Measurements from ENCODE around the gene PCSK5. TPM values are rescaled to one million over a fixed set of nuclear protein-coding genes. Genes with fewer than 3 reads are reported as not detected.

The PCSK5 gene
- total RNA-seq (1 to 10 TPM; 4.9 to 7.6 (median 5.8) TPM), polyA plus RNA-seq (2.6 TPM)
- long read RNA-seq, donor 1, full-length matches to known transcripts: 6 of 14 reads
- long read RNA-seq, donor 1, partial matches to known transcripts: 0 of 14 reads
- long read RNA-seq, donor 1, other reads (novel, unspliced or antisense): 8 of 14 reads
- long read RNA-seq, donor 2, full-length matches to known transcripts: 5 of 6 reads
- long read RNA-seq, donor 2, partial matches to known transcripts: 0 of 6 reads
- long read RNA-seq, donor 2, other reads (novel, unspliced or antisense): 1 of 6 reads
- long read RNA-seq, donor 3, full-length matches to known transcripts: 23 of 35 reads
- long read RNA-seq, donor 3, partial matches to known transcripts: 4 of 35 reads
- long read RNA-seq, donor 3, other reads (novel, unspliced or antisense): 8 of 35 reads
- long read RNA-seq, donor 4, full-length matches to known transcripts: 7 of 8 reads
- long read RNA-seq, donor 4, partial matches to known transcripts: 0 of 8 reads
- long read RNA-seq, donor 4, other reads (novel, unspliced or antisense): 1 of 8 reads

DNA sequence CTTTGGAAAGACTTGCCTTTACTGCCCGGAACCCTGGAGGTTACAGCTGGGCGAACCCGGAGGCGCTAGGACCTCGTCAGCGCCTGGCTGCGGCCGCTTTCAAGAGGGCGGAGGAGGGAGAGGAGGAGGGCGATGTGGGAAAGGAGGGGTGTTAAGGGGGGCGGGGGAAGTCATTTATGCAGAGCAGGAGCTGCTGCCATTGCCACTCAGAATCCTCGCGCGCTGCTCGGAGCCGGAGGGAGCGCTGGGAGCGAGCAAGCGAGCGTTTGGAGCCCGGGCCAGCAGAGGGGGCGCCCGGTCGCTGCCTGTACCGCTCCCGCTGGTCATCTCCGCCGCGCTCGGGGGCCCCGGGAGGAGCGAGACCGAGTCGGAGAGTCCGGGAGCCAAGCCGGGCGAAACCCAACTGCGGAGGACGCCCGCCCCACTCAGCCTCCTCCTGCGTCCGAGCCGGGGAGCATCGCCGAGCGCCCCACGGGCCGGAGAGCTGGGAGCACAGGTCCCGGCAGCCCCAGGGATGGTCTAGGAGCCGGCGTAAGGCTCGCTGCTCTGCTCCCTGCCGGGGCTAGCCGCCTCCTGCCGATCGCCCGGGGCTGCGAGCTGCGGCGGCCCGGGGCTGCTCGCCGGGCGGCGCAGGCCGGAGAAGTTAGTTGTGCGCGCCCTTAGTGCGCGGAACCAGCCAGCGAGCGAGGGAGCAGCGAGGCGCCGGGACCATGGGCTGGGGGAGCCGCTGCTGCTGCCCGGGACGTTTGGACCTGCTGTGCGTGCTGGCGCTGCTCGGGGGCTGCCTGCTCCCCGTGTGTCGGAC, at the start of gene PCSK5:
TSS of gene PCSK5 (plus strand) at position 202 of the 805 bp plus-strand sequence. CDS start at position 711, 509 bp downstream.
- intact Hi-C loops (cut with DNase I): loop anchor here in 2 of 4 donors (10.0 kb wide), 3 partner anchors 154 to 414 kb away; no protein-coding TSS in a partner anchor
- peaks cover 2% of the 10 kb centered on the region for H3K4me1 ChIP-seq (ENCODE audit: control insufficient read depth, insufficient read depth, low read length)
- peak; percentile 92 to 96 (median 96) for DNase-seq
- no peaks in the 10 kb centered on the region for H3K9me3 ChIP-seq (ENCODE audit: control insufficient read depth, low read length)
- peak; percentile 98 for ATAC-seq
- WGBS: under 1% methylated on average over 83 of the region's 83 CpGs
- H3K4me3 ChIP-seq (ENCODE audit: low read length): peak within 1 kb of the TSS; percentile 77
- H3K27ac ChIP-seq (ENCODE audit: low read length): peak within 1 kb of the TSS; percentile 63
- H3K27me3 ChIP-seq (ENCODE audit: control insufficient read depth, insufficient read depth): no peaks in the 10 kb centered on the region

DNA sequence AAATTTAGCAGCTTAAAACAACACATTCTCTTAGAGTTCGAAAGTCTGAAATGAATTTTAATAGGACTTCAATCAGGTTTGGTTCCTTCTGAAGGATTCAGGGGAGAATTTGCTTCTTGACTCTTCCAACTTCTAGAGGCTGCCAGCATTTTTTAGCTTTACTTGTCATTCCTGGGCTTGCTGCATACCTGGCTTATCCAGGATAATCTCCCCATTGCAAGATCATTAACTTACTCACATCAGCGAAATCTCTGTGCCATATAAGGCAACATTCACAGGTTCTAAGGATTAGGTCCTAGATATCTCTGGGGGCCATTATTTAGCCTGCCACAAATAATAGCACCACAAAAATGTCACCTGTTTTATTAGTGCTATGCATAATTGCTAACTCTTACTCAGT, 46.2 kb upstream of the PCSK5 start:
- Histone ChIP-seq H3K9me3 (ENCODE audit: control insufficient read depth, low read length) (no peaks in the 10 kb centered on the region), H3K4me1 (ENCODE audit: control insufficient read depth, insufficient read depth, low read length) (no peaks in the 10 kb centered on the region), H3K27me3 (ENCODE audit: control insufficient read depth, insufficient read depth) (no peaks in the 10 kb centered on the region), H3K27ac (ENCODE audit: low read length) (no peak overlapping the region), H3K4me3 (ENCODE audit: low read length) (no peak overlapping the region)
- WGBS: 90% methylated on average over 2 of the region's 2 CpGs
- no peak for DNase-seq
- ATAC-seq: no peak
- intact Hi-C loops (cut with DNase I): no loop called here

DNA sequence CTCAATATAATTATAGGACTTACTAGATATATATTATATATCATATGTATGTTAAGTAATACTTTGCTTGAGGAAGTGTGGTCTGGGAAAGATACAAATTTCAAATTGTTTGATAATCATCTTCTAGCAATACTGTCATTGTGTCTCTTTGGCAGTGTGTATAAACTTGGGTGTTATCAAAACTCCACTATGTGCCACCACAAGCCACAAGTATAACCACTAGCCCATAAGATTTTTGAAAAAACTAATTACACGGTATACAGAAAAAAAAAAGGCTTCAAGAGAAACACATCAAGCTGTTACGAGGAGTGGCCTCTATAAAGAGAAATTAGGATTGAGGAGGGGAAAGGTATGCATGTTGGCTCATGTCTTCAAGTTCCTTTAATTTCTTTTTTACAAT, 44.7 kb upstream of the PCSK5 start:
- Histone ChIP-seq H3K4me1 (ENCODE audit: control insufficient read depth, insufficient read depth, low read length) (no peaks in the 10 kb centered on the region), H3K9me3 (ENCODE audit: control insufficient read depth, low read length) (no peaks in the 10 kb centered on the region), H3K27me3 (ENCODE audit: control insufficient read depth, insufficient read depth) (no peaks in the 10 kb centered on the region), H3K27ac (ENCODE audit: low read length) (no peak overlapping the region), H3K4me3 (ENCODE audit: low read length) (no peak overlapping the region)
- WGBS: 89% methylated on average over 2 of the region's 2 CpGs
- DNase-seq (no peak), ATAC-seq (no peak)
- intact Hi-C loops (cut with DNase I): no loop called here

DNA sequence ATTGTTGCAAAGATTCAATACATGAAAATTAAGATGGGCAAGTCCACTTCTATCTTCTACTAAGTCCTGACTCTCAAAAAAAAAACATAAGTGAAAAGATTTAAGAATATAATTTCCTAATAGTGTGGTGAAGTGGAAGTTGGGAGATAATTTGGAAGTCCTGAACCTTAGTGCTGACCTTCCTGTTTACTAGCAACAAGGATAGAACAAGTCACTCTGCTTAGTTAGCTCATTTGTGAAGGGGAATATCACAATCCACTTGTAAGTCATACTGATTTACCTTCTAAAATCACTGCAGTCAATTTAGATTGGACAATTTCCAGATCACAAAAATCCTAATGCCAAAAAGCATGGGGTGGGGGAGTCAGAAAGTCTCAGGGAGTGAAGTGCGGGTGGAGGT, 43.4 kb upstream of the PCSK5 start:
- H3K27ac ChIP-seq (ENCODE audit: low read length): no peak overlapping the region
- intact Hi-C loops (cut with DNase I): no loop called here
- ATAC-seq: no peak
- no peak for DNase-seq
- 87% methylated on average over 1 of the region's 1 CpG for WGBS
- no peak overlapping the region for H3K4me3 ChIP-seq (ENCODE audit: low read length)
- no peaks in the 10 kb centered on the region for H3K4me1 ChIP-seq (ENCODE audit: control insufficient read depth, insufficient read depth, low read length)
- H3K27me3 ChIP-seq (ENCODE audit: control insufficient read depth, insufficient read depth): no peaks in the 10 kb centered on the region
- H3K9me3 ChIP-seq (ENCODE audit: control insufficient read depth, low read length): no peaks in the 10 kb centered on the region

DNA sequence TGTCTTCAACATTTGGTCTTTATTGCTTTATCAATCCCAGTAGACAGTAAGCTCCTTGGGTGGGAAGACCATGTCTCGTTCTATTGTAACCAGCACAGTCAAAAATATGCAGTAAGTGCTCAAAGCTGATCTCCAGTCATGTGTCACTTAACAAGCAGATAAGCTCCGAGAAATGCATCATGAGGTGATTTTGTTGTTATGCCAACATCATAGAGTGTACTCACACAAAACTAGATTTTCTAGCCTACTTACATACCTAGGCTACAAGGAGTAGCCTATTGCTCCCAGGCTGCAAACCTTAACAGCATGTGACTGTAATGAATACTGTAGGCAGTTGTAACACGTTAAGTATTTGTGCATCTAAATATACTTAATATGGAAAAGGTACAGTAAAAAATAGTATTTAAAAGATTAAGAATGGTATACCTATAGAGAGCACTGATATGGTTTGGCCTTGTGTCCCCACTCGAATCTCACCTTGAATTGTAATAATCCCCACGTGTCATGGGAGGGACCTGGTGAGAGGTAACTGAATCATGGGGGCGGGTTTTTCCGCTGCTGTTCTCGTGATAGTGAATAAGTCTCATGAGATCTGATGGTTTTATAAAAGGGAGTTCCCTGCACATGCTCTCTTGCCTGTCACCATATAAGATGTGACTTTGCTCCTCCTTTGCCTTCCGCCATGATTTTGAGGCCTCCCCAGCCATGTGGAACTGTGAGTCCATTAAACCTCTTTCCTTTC, 39.8 kb upstream of the PCSK5 start:
- H3K4me3 ChIP-seq (ENCODE audit: low read length): no peak overlapping the region
- 85% methylated on average over 9 of the region's 9 CpGs for WGBS
- DNase-seq: no peak
- H3K9me3 ChIP-seq (ENCODE audit: control insufficient read depth, low read length): no peaks in the 10 kb centered on the region
- no peaks in the 10 kb centered on the region for H3K4me1 ChIP-seq (ENCODE audit: control insufficient read depth, insufficient read depth, low read length)
- intact Hi-C loops (cut with DNase I): loop anchor here in 2 of 4 donors (10.0 kb wide), 2 partner anchors 236 to 586 kb away; no protein-coding TSS in a partner anchor
- H3K27me3 ChIP-seq (ENCODE audit: control insufficient read depth, insufficient read depth): no peaks in the 10 kb centered on the region
- H3K27ac ChIP-seq (ENCODE audit: low read length): no peak overlapping the region
- ATAC-seq: peak; percentile 45 to 56

DNA sequence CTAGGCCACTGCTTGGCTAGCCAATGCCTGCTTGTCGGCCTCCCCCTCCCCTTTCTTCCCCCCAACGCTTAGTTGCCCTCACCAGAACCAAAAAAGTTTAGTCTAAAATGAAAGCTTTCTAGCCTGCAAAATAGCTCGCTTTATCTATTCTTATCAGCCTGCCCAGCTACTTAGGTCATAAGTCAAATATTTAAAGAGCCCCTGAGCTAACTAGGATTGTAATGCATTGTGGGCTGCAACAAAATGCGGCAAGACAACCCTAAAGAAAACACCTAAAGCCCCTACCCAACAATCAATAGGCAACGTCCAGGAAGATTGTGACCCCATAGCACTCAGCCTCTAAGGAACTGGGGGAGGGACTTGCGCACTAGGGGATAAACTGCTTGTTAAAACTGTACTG, 38.6 kb upstream of the PCSK5 start:
- DNase-seq (no peak), ATAC-seq (no peak)
- intact Hi-C loops (cut with DNase I): loop anchor here in 2 of 4 donors (10.0 kb wide), 2 partner anchors 237 to 587 kb away; no protein-coding TSS in a partner anchor
- no peak overlapping the region for H3K27ac ChIP-seq (ENCODE audit: low read length)
- H3K9me3 ChIP-seq (ENCODE audit: control insufficient read depth, low read length): no peaks in the 10 kb centered on the region
- H3K4me3 ChIP-seq (ENCODE audit: low read length): no peak overlapping the region
- WGBS: 57% methylated on average over 6 of the region's 6 CpGs
- H3K4me1 ChIP-seq (ENCODE audit: control insufficient read depth, insufficient read depth, low read length): no peaks in the 10 kb centered on the region
- no peaks in the 10 kb centered on the region for H3K27me3 ChIP-seq (ENCODE audit: control insufficient read depth, insufficient read depth)

DNA sequence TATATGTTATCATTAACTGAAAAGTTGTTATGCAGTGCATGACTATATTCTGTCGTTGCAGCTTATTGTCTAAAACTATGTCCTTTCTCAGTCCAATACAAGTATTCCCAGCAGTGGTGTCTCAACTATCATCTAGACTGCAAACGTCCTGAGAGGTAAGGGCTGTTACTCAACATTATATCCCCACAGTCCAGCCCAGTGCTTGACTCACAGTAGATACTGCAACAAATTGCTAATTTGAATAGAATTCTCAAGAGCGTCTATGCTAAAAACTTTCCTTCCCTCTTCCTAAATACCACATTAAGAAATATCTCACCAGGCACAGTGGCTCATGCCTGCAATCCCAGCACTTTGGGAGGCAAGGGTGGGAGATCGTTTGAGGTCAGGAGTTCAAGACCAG, 37.7 kb upstream of the PCSK5 start:
- 84% methylated on average over 4 of the region's 4 CpGs for WGBS
- Histone ChIP-seq H3K27ac (ENCODE audit: low read length) (no peak overlapping the region), H3K4me1 (ENCODE audit: control insufficient read depth, insufficient read depth, low read length) (no peaks in the 10 kb centered on the region), H3K27me3 (ENCODE audit: control insufficient read depth, insufficient read depth) (no peaks in the 10 kb centered on the region), H3K4me3 (ENCODE audit: low read length) (no peak overlapping the region), H3K9me3 (ENCODE audit: control insufficient read depth, low read length) (no peaks in the 10 kb centered on the region)
- DNase-seq: no peak
- intact Hi-C loops (cut with DNase I): loop anchor here in 2 of 4 donors (10.0 kb wide), 2 partner anchors 238 to 588 kb away; no protein-coding TSS in a partner anchor
- no peak for ATAC-seq

DNA sequence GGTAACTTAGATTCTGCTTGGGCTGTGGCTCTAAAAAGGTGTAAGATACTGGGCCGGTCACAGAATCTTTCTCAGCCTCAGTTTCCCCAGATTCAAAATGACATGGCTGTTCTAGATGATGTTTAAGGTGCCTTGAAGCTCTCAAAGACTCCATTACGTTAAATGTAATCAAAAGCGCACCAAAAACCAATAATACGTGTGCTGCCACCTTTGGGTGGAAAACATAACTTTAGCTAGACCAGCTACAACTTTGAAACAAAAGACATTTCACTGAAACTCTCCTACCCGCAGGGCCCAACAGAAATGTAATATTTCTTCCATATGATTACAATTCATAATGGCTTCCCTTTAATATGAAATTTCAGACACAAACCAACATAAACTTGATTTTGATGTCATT, 35.0 kb upstream of the PCSK5 start:
- Histone ChIP-seq H3K27ac (ENCODE audit: low read length) (no peak overlapping the region), H3K9me3 (ENCODE audit: control insufficient read depth, low read length) (no peaks in the 10 kb centered on the region), H3K4me1 (ENCODE audit: control insufficient read depth, insufficient read depth, low read length) (no peaks in the 10 kb centered on the region), H3K4me3 (ENCODE audit: low read length) (no peak overlapping the region), H3K27me3 (ENCODE audit: control insufficient read depth, insufficient read depth) (no peaks in the 10 kb centered on the region)
- 39% methylated on average over 5 of the region's 5 CpGs for WGBS
- intact Hi-C loops (cut with DNase I): loop anchor here in 2 of 4 donors (5.0 to 10.0 kb wide), 3 partner anchors 241 to 591 kb away; no protein-coding TSS in a partner anchor
- DNase-seq (no peak), ATAC-seq (no peak)

DNA sequence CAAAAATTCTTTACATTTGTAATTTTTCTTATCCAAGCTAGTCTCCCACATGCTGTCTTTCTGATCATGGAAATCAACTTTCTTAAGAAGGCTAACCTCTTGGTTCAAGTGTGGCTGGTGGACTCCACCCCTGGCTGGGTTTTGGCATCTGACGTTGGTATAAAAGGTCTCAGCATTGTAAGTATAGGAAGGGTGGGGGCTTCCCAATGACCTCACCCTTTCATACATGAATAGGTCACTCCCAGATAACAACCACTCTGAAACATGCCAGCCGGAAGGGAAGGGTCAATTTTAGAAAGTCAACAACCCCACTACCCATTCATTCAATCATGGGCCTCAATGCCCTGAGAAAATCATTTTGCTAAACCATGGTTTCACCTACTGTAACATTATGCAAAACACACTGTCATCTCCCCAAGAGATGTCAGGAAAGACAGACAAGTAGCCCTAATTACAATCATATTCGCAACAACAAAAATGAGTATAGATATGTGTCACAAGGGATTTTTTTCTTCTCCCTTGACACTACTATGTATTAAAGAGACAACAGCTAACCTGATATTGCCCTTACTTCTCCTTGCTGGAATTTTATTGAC, 31.9 kb upstream of the PCSK5 start:
- 68% methylated on average over 3 of the region's 3 CpGs for WGBS
- intact Hi-C loops (cut with DNase I): loop anchor here in 2 of 4 donors (5.0 to 10.0 kb wide), 3 partner anchors 244 to 594 kb away; no protein-coding TSS in a partner anchor
- no peak overlapping the region for H3K27ac ChIP-seq (ENCODE audit: low read length)

DNA sequence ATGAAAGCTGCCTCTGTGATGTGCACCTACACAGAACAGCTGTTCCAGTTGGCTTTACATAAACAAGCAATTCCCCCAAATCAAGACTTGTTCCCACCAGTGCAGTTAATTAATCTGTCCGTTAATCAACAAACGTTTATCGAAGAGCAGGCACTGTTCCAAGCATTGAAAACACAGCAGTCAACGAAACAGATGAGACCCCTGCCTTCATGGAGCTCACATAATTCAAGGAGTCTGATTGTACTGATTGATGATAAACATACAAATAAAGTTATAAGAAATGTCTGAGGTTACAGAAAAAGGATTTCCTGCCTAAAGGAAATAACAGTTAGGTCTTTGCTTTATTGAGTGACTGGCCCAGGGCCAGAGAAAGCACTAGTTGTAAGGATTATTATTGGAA, 26.2 kb upstream of the PCSK5 start:
- Histone ChIP-seq H3K27ac (ENCODE audit: low read length) (no peak overlapping the region), H3K9me3 (ENCODE audit: control insufficient read depth, low read length) (no peaks in the 10 kb centered on the region), H3K4me3 (ENCODE audit: low read length) (no peak overlapping the region), H3K27me3 (ENCODE audit: control insufficient read depth, insufficient read depth) (no peaks in the 10 kb centered on the region), H3K4me1 (ENCODE audit: control insufficient read depth, insufficient read depth, low read length) (no peaks in the 10 kb centered on the region)
- intact Hi-C loops (cut with DNase I): loop anchor here in 2 of 4 donors (5.0 to 10.0 kb wide), 2 partner anchors 529 to 602 kb away; no protein-coding TSS in a partner anchor
- ATAC-seq: no peak
- 39% methylated on average over 4 of the region's 4 CpGs for WGBS
- DNase-seq: no peak

More for the DNA sequence above, 31.9 kb upstream of the PCSK5 start:
- no peak for DNase-seq
- H3K27me3 ChIP-seq (ENCODE audit: control insufficient read depth, insufficient read depth): no peaks in the 10 kb centered on the region
- no peak overlapping the region for H3K4me3 ChIP-seq (ENCODE audit: low read length)
- H3K9me3 ChIP-seq (ENCODE audit: control insufficient read depth, low read length): no peaks in the 10 kb centered on the region
- ATAC-seq: peak; percentile 40 to 62
- H3K4me1 ChIP-seq (ENCODE audit: control insufficient read depth, insufficient read depth, low read length): no peaks in the 10 kb centered on the region

Data from right cardiac atrium (tissue), 5 donors.